ENCODE measurements around the gene IFNW1.

Gene IFNW1

GRCh38 chr9:21110708-21111576 is 30.7 kb downstream of the IFNW1 start:
- FAIRE-seq (no peak), DNase-seq (ENCODE audit: low spot score) (peak; percentile 29)

GRCh38 chr9:21104787-21105186 is 36.8 kb downstream of the IFNW1 start:
- no peak for FAIRE-seq
- DNase-seq (ENCODE audit: low spot score), result no peak

- FAIRE-seq (no peak), DNase-seq (ENCODE audit: low spot score) (no peak)
Observed at GRCh38 chr9:21102305-21102704, 39.3 kb downstream of the IFNW1 start.

DNA sequence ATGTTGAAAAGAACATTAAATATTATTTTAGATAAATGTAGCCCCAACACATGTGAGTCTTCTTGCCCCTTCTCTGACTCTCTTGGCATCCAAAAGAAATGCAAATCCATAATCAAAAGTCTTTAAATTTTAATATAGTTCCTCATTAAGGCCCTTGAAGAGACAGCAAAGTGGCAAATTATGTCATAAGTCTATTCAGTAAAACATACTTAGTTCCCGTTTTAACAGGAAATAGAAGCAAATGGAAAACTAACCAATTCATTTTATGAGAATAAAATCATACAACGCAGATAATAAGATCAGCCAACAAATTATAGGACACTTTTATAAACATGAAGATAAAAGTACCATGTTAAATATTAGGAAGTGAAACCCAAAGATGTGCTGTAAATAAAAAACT is 43.8 kb downstream of the IFNW1 start:
- DNase-seq (ENCODE audit: low spot score) (no peak), FAIRE-seq (no peak)

DNA sequence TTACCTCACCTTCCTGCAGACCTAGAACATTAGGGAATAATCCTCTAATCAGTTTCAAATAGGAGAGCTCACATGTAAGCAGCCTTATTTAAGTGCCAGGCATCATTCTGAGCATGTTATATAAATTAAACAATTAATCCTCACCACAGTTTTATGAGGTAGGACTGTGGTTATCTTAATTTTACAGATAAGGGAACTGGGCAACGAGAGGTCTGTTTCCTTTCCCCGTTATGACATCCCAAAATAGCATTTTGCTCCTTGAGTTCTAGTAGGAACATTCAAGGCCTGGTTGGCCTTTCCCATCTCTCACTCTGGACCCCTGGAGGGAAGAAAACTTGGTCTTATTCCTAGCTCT is 44.8 kb downstream of the IFNW1 start:
- DNase-seq (ENCODE audit: low spot score) (no peak), FAIRE-seq (no peak)

GRCh38 chr9:21096172-21096900 is 45.3 kb downstream of the IFNW1 start:
- DNase-seq (ENCODE audit: low spot score) (no peak), FAIRE-seq (no peak)

DNA sequence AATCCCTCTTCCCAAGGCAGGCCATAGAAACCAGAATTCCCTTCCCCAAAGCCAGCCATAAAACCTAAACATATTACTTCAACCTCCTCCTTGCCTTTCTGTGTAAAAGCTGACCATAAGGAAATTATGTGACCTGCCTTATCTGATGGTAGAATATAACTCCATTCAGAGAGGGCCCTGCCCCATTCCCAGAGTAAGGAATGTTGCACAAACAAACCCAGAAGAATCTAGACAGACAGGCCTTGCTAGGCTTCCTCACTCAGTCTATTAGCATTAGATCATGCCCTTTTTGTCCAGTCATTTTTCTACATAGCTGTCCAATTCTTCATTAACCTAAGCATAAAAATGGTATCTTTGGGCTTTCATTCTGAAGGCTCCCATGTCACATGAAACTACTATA is 46.1 kb downstream of the IFNW1 start:
- DNase-seq (ENCODE audit: low spot score), result no peak
- no peak for FAIRE-seq
